HUDEP-2 (cell line): ENCODE results near the gene TEX2.
A peak's percentile ranks its signal among the peaks of the same experiment; 100 is the strongest.

Experiments
- DNase-seq, 76 experiments: peaks; one replicate each; lab custom pipeline; 2025; ENCODE audit not compliant: unreplicated experiment in 76 of 76; lab: John Stamatoyannopoulos, UW

TEX2 gene

DNA sequence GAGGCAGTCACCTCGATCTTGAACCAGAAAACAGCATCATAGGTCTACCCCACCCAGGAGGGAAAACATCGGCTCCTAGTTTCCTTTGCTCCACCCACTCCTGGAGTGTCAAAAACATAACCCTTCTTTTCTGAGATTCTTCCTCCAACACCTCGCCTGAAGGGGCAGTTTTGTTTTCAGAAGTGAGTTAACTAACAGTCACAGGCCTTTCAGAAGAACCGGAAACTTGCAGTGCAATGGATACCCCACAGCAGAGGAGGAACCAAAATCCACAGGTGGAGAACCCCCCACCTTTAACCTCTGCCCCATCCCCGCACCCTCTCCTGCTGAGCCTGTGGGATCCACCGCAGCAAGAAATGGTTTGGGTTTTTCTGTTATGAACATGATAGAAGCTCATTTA, 7.8 kb upstream of the TEX2 start:
- no peak for DNase-seq

DNA sequence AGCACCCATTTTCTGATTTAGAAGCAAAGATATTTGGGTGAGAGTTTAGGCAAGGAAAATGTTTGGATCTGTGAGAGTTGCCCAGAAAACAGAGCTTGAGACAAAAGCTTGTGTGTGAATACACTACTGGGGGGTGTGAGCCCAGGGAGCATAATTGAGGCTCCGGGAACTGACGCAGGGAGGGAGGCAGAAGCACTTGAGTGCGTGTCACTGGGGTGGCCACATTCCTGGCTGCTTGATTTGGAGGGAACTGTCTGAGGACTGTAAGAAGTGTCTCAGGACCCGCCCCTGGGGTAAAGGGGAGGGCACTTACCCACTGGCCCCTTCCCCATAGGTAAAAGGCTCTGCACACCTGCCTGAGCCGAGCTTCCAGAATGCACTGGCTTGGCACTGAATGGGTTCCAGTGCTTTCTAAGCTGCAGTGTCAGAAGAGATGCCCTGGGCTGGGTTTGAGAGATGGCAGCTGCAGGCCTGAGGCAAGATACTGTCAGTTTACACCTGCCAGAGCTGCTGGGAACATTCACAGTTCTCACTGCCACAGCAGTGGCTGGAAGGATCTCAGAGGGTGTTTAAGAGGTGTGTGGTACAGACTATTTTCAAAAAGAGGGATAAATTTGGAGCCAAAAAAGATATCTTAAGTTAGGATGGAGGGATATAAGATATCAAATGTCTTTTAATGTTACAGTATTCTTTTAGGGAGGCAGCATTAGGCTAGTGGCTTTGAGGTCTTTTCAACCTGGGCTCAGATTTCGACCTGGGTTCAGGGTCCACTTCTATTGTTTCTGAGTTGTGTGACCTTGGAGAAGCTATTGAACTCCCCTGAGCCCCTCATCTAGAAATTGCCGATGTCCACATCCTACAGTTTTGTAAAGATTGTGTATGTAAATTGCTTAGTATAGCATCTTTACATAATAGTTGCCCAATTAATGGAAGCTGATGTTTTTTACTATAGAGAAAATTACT, 6.9 kb upstream of the TEX2 start:
- no peak for DNase-seq

DNA sequence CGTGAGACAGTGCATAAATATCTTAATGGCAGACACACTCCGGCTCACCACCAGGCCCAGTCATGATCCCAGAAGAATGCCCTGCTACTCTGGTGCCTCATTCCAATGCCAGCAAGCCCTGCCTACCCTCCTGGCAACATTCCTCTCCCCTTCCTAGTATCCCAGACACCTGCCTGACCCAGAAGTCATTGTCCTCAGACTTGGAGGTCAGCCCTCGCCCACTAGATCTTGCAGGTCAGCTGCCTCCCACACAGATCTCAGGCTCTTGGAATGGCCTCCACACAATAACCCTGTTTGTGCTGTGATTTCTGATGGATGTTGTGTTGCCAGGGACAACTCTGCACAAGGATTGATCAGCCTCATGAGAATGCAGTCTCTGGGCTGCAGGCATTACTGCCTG, 1.8 kb upstream of the TEX2 start:
- DNase-seq, result no peak

DNA sequence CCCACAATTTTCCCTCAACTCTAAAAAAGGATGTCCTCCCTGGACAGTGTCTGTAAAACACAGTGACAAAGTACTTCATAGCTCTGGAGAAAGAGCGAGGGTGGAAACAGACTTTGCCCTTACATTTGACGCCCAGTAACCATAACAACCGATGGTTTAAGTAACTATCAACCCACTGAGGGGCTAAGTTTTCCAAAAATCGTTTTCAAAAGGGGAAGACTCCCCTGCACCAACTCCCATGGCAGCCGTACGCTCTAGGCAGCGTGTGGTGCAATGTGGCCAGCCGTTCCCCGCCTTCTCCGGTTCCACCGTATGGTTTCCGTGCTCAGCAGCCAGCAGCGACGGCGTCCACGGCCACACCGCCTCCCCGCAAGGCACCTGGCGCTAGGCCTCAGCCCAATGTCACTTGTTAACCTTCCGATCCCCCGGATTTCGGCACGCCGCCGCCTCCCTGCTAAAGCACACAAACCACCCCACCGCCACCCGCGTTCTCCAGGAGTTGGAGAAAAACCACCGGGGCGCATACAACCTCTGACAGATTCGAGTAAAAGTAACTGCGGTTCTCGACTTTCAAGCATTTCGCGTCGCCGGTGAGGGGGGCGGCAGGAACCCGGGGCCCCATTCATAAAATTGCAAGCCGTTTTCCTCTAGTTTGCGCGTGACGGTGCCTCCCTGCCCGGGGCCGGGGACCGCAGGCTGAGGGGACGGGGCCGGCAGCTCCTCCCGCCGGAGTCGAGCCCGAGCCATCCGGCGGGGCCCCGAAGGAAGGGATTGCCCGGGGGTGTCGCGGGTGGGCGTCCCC, 661 bp downstream of the TEX2 start:
- peak in 36 of 76 experiments; percentile 4 to 59 (median 28) for DNase-seq

DNA sequence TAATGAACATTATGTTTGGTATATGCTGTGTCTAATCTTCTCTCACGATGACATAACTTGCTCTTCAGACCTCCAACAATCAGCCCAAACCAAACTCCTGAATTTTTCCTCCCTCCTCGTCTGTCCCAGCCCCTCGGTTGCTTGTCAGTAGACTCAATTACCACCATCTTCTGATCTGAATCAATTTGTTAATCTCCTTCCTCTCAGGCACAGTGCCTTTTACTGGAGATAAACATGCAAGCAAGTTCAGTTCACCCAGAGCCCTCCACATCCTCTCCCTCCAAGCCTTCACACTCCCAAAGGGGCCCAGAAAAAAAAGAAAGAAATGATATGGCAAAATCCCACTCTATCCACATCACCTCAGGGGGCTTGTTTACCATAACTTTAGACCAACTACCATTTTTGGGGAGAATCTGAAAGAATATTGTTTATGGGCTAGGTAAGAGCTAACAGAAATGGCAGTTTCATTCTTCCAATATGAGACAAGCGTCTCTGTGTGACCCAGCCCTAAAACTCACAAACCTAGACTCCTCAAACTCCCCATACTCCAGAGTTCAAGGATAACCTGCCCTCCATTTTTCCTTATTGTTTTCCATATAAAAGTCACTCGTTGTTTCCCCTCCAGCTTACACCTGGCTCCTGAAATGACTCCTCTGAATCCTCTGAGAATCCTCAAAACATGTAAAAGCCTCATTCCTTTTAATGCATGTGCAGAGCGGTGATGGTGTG, 1.5 kb downstream of the TEX2 start:
- peak in 33 of 76 experiments; percentile 11 to 62 (median 32) for DNase-seq

DNA sequence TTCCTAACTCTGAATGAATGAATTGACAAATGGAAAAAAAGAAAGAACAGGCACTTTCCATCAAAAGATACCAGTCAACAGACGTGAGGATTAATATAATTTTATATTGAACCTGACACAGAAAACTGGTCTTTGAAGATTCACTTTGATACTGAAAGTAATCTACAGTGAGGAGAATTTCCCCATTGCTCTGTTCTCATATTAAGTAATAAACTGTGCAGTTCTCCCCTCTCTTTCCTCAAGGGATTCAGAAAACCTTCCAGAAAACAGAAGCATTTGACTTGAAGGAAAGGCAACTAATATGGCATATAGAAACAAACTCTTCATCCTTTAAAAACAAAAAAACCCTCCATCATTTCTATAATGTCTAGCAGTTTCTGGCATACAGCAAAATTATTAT, 2.2 kb downstream of the TEX2 start:
- no peak for DNase-seq

DNA sequence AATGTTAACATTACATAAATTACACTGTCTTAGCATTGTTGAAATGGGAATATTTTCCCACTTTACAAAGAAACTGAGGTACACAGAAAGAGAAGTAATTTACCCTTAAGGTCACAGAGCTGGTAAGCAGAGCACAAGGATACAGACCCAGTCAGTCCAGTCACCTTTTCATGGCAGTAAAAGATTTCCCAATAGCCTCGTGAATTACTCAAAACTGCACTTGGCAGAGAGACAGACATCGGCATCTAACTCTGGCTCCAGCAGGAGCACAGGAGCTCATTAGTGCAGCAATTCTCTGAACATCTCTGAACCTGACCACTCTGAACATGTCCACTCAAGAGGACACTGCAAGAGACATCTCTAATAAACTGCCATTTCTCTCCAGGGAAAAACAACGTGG, 3.1 kb downstream of the TEX2 start:
- no peak for DNase-seq

DNA sequence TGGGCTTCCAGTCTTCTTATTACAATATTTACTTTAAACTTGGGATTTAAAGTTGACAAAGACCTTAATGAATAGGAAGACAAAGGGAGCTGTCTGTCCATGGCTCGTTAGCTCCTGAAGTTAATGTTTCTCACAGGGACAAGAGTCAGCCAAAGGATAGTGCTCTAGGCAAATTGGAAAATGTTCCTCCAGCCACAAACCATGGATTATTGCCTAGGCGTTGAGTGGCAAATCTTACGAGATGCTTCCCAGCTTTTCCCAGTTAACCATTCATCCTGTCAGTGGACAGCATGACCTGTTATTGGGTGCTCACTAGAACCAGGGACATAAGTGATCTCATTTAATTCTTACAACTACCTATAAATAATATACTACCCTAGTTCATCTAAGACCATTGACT, 3.6 kb downstream of the TEX2 start:
- DNase-seq, result no peak

DNA sequence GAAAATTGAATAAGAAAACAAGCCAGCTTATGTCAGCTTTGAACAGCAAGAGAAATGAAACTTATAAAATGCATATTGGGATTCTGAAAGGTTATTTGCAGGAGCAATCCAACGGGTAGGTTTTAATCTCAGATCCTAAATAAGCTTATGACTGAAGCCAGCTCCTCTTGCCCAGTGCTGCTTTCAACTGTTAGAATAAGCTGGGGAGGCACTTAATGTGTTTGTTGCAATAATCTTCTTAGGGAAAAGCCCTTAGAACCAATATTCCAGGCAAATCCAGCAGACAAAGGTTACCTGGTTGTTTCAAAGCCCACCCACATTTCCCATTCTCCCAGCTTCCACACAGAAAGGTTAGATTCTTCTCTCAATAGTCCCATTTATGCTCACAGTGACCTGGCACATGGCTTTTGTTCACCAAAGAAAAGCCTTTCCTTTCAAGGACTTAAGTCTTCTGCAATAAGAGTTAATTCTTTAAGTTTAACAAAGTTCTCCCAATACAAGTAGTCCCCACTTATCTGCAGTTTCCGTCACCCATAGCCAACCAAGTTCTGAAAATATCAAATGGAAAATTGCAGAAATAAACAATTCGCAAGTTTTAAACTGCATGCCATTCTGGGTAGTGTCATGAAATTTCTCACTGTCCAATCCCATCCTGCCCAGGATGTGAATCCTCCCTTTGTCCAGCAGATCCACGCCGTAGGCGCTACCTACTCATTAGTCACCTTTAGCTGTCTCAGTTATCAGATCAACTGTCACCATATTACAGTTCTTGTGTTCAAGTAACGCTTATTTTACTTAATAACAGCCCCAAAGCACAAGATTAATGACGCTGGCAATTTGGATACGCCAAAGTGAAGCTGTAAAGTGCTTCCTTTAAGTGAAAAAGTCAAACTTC, 5.9 kb downstream of the TEX2 start:
- no peak for DNase-seq

DNA sequence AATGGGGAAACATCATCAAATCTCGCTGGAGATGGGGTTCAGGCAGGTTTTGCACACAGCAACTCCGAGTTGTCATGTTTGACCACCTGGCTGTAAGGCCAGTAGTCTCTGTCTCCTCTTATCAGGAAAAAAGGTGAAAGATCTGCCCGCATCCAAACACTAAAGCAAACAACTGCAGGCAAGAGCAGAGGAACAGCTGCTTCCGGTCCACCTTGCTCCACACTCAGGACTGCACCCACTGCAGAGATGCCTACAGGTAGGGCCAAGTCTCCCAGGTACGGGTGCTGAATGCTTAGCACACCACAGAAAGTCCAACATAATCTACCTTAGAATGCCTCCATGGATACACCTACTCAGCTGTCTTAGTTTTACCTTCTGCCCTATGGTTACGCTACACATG, 7.3 kb downstream of the TEX2 start:
- no peak for DNase-seq

DNA sequence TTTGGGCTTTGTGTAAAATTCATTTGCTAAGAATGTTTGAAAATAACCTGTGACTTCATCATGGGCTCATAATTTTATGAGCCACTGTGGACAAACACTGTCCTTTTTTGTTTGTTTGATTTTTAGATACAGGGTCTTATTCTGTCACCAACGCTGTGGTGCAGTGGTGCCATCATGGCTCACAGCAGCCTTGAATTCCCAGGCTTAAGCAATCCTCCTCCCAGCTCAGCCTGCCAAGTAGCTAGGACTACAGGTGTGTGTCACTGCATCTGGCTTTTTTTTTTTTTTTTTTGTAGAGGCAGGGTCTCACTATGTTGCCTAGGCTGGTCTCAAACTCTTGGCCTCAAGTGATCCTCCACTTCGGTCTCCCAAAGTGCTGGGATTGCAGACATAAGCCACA, 8.3 kb downstream of the TEX2 start:
- DNase-seq, result no peak

DNA sequence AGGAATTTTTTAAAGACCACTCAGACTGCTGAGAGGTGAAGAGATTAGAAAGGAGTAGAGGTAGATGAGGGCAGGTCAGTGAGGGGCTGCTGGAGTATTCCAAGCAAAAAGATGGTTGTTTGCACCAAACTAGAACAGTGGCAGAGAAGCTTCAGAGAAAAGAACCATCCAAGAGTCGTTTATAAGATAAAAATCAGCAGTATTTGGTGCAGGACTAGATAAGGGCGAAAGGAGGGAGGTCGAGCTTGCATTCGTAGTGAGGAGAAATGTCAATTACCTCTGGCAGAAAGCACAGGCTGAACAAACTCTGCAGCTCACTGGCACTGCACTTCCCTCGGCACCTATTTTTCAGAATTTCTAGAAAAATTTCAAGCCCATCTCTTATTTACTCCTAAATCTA, 9.6 kb downstream of the TEX2 start:
- DNase-seq, result peak in 2 of 76 experiments; percentile 2 to 21

DNA sequence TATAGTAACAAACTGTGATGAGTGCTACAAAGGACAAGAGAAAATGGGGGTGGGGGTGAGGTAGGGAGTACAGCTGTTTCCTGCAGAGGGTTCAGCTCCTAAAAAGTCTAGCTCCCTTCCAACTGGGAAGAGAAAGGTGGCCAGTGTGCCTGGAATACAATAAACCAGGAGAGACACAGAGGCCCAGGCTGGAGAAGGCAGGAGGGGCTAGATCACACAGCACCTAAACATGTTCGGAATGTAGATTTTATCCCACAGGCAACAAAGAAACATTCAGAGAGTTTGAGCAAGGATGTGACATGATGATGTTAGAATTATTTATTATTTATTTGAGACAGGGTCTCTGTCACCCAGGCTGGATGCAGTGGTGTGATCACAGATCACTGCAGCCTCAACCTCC, 10.2 kb downstream of the TEX2 start:
- DNase-seq, result no peak

DNA sequence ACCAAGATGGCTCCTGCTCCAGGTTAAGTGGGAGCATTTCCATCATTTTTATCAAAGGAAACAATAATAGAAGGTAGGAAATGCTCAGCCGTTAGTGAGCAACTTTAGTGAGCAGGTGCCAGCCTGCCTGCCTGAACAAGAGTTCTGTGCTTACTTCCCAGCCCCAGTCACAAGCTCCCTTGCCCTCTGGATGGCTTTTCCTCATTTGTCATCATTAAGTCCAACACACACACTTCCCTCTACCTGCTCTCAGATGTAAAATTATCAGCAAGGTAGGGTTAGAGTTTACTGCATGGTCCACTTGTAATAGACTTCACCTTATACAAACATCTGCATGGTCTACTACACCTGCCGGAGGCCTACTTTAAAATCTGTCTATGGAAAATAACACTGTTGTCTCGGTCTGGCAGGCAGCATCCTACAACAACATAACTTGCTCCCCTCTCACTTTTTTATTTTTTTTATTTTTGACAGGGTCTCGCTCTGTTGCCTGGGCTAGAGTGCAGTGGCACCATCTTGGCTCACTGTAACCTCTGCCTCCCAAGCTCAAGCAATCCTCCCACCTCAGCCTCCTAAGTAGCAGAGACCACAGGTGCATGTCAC, 12.7 kb downstream of the TEX2 start:
- no peak for DNase-seq

DNA sequence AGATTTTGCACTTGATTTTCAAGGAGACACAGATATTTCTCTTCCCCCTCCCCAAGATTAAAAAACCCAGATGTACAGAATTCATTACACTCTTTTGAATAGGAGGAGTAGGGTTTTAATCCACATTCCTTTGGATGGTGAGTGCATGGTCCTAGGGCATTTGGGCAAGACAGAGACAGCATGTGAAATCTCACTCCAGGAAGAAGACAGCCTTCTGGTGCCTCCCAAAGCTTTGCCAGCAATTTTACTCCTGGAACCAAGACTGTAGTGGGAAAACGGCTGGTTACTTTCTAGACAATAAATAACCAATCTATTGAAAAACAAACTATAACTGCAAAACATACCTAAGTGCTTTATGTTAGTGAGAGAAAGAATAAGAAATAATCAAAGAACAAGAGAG, 15.2 kb downstream of the TEX2 start:
- no peak for DNase-seq

DNA sequence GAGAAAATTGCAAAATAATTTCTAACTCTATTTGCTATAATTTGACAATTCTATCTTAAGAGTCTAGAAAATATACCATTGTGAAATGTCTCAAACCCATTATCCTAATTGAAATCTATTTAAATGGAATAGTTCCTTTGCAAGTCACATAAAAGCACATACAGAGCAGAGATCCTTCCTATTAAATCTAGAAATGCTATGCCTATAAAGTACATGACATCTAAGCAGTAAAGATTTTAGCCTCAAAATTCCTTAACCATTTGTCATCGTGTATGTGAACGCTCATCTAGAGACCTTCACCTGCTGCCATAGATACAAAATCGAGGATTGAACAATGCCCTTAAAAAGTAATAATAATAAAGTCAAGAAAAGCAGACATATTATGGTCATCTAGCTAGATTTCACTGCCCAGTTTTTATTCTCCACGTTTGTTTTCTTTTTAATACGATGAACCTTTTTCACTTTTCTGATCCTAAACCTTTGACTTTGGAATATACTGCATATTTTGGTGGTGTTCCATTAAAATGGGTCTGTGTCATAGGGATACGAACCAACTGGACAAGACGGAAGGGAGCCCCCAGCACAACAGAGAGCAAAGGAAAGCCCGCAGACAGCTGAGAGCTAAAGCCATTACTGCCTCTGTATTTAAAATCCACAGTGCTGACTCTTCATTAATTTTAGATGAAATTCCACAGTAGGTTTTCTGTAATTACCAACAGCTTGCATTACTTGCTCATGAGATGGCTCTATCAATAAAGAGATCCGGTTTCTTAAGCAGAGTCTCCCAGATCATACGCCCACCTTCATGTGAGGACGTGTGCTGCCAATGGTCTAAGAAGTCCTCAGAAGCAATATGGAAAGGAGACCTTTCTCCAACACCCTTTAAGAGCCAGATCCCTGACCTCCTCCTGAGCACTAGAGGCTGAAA, 17.6 kb downstream of the TEX2 start:
- DNase-seq, result no peak

DNA sequence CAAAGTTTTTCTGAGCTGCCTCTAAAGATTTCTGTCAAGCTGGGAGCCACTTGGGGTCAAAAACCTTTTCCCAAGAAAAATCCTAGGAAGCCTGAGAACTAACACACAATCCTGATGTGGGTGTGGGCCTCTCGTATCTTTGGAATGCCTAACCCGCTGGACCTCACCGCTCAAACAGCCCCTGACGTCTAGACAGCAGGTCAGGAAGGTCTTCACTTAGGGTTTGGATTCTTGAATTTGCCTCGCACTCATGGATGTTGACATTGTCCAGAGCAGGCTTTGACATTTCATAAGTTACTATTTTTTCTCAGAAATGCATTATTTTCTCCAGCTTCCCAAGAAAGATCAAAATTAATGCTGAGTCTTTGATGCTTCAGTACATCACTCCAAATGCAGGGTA, 18.9 kb downstream of the TEX2 start:
- DNase-seq, result no peak

DNA sequence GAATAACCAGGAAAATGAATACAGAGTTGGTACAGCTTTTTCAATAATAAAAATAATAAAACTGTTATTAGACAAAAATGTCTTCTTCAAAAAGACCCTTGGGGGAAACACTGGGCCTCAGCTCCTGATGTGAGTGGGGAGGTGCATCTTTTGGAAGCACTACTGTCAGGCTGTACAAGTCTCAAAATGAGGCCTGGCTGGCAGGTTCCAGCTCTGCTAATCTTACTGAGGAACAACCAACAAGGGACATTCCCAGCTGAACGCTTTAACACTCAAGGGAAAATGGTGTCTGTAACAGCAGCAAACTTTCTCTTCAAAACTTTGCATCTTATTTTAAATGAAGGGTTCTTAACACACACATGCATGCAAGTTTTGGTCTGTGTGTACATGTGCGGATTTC, 19.7 kb downstream of the TEX2 start:
- DNase-seq, result no peak

DNA sequence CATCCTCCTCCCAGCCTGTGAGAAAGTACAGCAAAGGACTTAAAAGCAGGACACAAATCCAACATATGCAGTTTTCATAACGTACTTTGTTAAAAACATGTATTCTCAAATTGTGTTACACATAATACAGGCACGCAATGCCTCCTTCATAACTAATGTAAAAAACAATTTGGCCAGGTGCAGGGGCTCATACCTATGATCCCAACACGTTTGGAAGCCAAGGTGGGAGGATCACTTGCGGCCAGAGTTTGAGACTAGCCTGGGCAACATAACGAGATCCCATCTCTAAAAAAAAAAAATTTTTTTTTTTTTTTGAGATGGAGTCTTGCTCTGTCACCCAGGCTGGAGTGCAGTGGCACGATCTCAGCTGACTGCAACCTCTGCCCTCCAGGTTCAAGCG, 20.4 kb downstream of the TEX2 start:
- DNase-seq, result no peak
